Measurements from ENCODE around the gene FGF22. TPM values are rescaled to one million over a fixed set of nuclear protein-coding genes. Genes with fewer than 3 reads are reported as not detected.

Gene FGF22
- total RNA-seq, 3 donors from 2014 or later: 0.33 to 0.48 TPM; not detected in 1

DNA sequence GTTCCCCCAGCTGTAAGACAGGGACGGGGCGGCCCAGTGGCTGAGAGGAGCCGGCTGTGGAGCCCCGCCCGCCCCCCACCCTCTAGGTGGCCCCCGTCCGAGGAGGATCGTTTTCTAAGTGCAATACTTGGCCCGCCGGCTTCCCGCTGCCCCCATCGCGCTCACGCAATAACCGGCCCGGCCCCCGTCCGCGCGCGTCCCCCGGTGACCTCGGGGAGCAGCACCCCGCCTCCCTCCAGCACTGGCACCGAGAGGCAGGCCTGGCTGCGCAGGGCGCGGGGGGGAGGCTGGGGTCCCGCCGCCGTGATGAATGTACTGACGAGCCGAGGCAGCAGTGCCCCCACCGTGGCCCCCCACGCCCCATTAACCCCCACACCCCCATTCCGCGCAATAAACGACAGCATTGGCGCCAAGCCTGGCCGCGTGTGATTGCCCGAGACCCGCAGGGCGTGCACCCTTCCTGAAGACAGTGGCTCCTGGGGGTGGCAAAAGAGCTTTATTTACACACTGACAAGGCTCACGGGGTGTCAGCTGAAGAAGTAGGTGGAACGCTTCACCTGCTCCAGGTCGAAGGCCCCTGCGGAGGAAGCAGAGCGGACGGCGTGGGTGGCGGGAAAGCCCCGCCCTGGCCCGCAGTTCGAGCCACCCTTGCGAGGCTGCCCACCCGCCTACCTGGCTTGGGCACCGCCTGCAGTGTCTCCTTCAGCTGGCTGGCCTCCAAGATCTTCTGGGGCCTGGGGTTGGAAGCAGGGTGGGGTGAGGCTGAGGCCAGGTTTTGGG, 22.7 kb upstream of the FGF22 start:
- Histone ChIP-seq H3K9me3 (no peaks in the 10 kb centered on the region), H3K27ac (no peak overlapping the region), H3K4me3 (no peak overlapping the region), H3K36me3 (no peaks in the 10 kb centered on the region), H3K27me3 (no peaks in the 10 kb centered on the region), H3K4me1 (no peaks in the 10 kb centered on the region)
- TF ChIP-seq, protein P1, sequence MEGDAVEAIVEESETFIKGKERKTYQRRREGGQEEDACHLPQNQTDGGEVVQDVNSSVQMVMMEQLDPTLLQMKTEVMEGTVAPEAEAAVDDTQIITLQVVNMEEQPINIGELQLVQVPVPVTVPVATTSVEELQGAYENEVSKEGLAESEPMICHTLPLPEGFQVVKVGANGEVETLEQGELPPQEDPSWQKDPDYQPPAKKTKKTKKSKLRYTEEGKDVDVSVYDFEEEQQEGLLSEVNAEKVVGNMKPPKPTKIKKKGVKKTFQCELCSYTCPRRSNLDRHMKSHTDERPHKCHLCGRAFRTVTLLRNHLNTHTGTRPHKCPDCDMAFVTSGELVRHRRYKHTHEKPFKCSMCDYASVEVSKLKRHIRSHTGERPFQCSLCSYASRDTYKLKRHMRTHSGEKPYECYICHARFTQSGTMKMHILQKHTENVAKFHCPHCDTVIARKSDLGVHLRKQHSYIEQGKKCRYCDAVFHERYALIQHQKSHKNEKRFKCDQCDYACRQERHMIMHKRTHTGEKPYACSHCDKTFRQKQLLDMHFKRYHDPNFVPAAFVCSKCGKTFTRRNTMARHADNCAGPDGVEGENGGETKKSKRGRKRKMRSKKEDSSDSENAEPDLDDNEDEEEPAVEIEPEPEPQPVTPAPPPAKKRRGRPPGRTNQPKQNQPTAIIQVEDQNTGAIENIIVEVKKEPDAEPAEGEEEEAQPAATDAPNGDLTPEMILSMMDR (IDR thresholded peaks at IDR 0.05): no peak
- intact Hi-C loops (cut with DNase I; ENCODE audit: low total_unique reads): loop anchor here (5.0 kb wide), 1 partner anchor 1185 kb away; no protein-coding TSS in a partner anchor
- DNase-seq (ENCODE audit: low spot score in 2 of 2): no peak

DNA sequence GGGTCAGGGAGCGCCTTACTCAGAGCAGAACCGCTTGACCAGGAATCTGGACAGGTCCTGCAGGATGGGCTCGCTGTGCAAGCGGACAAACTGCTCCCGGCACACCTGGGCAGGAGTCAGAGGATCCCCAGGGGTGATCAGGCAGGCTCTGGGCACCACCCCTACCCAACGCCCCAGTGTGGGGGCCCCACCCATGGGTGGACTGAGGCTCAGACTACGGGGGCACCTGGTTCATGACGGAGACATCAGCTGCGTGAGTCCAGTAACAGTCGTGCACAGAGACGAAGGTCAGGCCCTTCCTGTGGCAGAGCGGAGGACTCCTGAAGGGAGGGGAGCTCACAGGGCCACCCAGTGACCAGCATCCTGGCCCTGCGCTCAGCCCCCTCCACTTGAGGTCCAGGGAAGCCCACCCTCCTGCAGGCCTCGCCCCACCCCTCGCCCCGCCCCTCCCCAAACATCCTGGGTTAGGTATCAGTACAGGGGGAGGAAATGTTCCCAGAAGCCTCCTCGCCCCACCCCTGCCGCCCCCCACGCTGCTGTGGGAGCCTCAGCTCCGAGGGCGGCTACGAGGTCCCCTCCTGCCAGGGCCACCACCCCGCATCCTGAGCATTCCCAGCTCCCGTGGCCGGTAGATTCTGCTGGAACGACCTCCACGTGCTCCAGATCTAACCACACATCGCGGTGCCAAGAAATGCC, 22.0 kb upstream of the FGF22 start:
- no peak overlapping the region for H3K4me3 ChIP-seq
- DNase-seq (ENCODE audit: low spot score in 2 of 2): no peak
- H3K4me1 ChIP-seq: no peaks in the 10 kb centered on the region
- no peaks in the 10 kb centered on the region for H3K36me3 ChIP-seq
- H3K27ac ChIP-seq: no peak overlapping the region
- intact Hi-C loops (cut with DNase I; ENCODE audit: low total_unique reads): loop anchor here (5.0 kb wide), 1 partner anchor 1185 kb away; no protein-coding TSS in a partner anchor
- no peak for TF ChIP-seq POLR2AphosphoS5 (IDR thresholded peaks at IDR 0.05)
- TF ChIP-seq POLR2A (IDR thresholded peaks at IDR 0.05): no peak
- TF ChIP-seq, protein P1 (IDR thresholded peaks at IDR 0.05): no peak
- no peaks in the 10 kb centered on the region for H3K9me3 ChIP-seq
- H3K27me3 ChIP-seq: no peaks in the 10 kb centered on the region

DNA sequence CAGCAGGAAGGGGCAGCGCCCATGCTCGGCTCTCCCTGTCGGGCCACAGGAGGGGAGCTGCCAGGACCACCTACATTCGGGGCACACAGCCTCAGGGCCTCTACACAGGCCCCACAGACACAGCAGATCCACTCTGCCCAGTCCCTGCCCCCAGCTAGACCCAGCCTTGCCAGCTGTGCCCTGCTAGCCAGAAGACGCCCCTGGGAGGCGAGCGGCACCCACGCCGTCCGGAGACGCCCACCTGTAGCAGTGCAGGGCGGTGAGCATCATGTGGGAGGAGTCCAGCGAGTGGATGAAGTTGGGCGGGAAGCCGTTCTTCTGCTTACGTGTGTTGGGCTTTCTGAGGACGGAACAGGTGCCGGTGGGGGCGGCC, 21.4 kb upstream of the FGF22 start:
- TF ChIP-seq POLR2A (IDR thresholded peaks at IDR 0.05): no peak
- TF ChIP-seq, protein P1 (IDR thresholded peaks at IDR 0.05): no peak
- no peak for TF ChIP-seq POLR2AphosphoS5 (IDR thresholded peaks at IDR 0.05)
- Histone ChIP-seq H3K36me3 (no peaks in the 10 kb centered on the region), H3K27me3 (no peaks in the 10 kb centered on the region), H3K4me1 (no peaks in the 10 kb centered on the region), H3K4me3 (no peak overlapping the region), H3K27ac (no peak overlapping the region), H3K9me3 (no peaks in the 10 kb centered on the region)
- no peak for DNase-seq (ENCODE audit: low spot score in 2 of 2)
- intact Hi-C loops (cut with DNase I; ENCODE audit: low total_unique reads): loop anchor here (5.0 kb wide), 1 partner anchor 1184 kb away; no protein-coding TSS in a partner anchor

DNA sequence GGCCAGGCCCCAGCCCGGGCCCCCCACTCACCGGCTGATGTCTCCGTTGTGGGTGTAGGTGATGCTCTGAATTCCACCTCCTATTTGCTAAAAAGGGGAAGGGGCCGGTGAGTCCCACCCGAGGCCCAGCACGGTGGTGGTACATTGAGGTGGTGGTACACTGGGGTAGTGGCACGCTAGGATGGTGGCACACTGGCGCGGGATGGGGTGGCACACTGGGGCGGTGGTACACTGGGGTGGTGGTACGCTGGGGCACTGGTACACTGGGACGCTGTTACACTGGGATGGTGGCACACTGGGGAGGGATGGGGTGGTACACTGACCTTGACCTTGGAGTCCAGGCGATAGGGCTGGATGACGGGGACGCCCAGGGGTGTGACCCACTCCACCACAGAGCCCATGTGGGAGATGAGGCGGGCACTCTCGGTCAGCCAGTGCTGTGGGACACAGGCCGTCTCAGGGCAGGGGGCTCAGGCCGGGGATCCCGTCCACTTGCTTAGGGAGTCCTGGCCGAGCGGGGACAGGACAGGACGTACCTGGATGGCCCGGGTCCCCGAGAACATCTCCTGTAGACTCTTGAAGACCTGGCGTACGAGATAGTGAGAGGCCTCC, 20.9 kb upstream of the FGF22 start:
- H3K4me3 ChIP-seq: no peak overlapping the region
- no peaks in the 10 kb centered on the region for H3K36me3 ChIP-seq
- TF ChIP-seq POLR2AphosphoS5 (IDR thresholded peaks at IDR 0.05) (no peak), POLR2A (IDR thresholded peaks at IDR 0.05) (no peak)
- TF ChIP-seq, protein P1 (IDR thresholded peaks at IDR 0.05): no peak

More for the DNA sequence above, 20.9 kb upstream of the FGF22 start:
- Histone ChIP-seq H3K27me3 (no peaks in the 10 kb centered on the region), H3K9me3 (no peaks in the 10 kb centered on the region), H3K4me1 (no peaks in the 10 kb centered on the region), H3K27ac (no peak overlapping the region)
- DNase-seq (ENCODE audit: low spot score in 2 of 2): no peak
- intact Hi-C loops (cut with DNase I; ENCODE audit: low total_unique reads): loop anchor here (5.0 kb wide), 1 partner anchor 1184 kb away; no protein-coding TSS in a partner anchor

Measured in breast epithelium (tissue), 4 donors.